HFFc6 (cell line): ENCODE results near the gene SLC2A13. TPM values are rescaled to one million over a fixed set of nuclear protein-coding genes. Genes with fewer than 3 reads are reported as not detected.

Experiments
- DNase-seq: peaks from one replicate; pipeline ENCODE4 v3.0.0-alpha.2; 2018
- H3K27ac Mint-ChIP-seq: 2 replicates; pipeline ENCODE4 v1.8.0; 2020; ENCODE audit warnings: mild to moderate bottlenecking, mixed read lengths
- H3K27me3 Mint-ChIP-seq: 2 replicates; pipeline ENCODE4 v1.8.0; 2021; ENCODE audit warnings: mild to moderate bottlenecking, moderate library complexity, mixed read lengths; ENCODE audit not compliant: insufficient read depth
- H3K36me3 Mint-ChIP-seq: 2 replicates; pipeline ENCODE4 v1.8.0; 2021; ENCODE audit warnings: low read depth, mixed read lengths
- H3K4me1 Mint-ChIP-seq: 2 replicates; pipeline ENCODE4 v1.8.0; 2020; ENCODE audit warnings: low read depth, mixed read lengths
- H3K4me3 Mint-ChIP-seq: 2 replicates; pipeline ENCODE4 v1.8.0; 2020; ENCODE audit warnings: mild to moderate bottlenecking, moderate library complexity, mixed read lengths
- H3K9me3 Mint-ChIP-seq: 2 replicates; pipeline ENCODE4 v1.8.0; 2020; ENCODE audit warnings: mild to moderate bottlenecking, mixed read lengths
- CTCF ChIP-seq: fragments of 200-600 bp; sonication (generic); IDR thresholded peaks from 2 replicates; pipeline ENCODE4 v1.5.0; 2021; ENCODE audit warnings: antibody characterized with exemption, mild to moderate bottlenecking
- total RNA-seq, 6 experiments: library from RNA; stranded (reverse); fragmentation: NEBNext Ultra II Directional; extraction: Animal tissue kit (Norgen Biotek cat#: 25700); gene quantifications; 2 replicates in 1 of 6; 3 replicates in 5 of 6; pipeline ENCODE4 v1.2.3, GENCODE V29; 2021

SLC2A13 gene
- total RNA-seq, 6 experiments from 2014 or later, result 2.3 to 3.3 (median 2.9) TPM

GRCh38 chr12:39886106-39886505 lies 219.8 kb downstream of the SLC2A13 start:
- Mint-ChIP-seq H3K4me3 (no peak overlapping the region), H3K36me3 (no peaks in the 10 kb centered on the region), H3K27me3 (no peaks in the 10 kb centered on the region), H3K27ac (no peak overlapping the region), H3K4me1 (no peaks in the 10 kb centered on the region), H3K9me3 (peaks cover 40% of the 10 kb centered on the region)
- no peak for DNase-seq
- no peak for TF ChIP-seq CTCF

GRCh38 chr12:39884616-39885125 lies 221.2 kb downstream of the SLC2A13 start:
- no peak for TF ChIP-seq CTCF
- no peaks in the 10 kb centered on the region for H3K36me3 Mint-ChIP-seq
- H3K4me1 Mint-ChIP-seq, result no peaks in the 10 kb centered on the region
- no peak overlapping the region for H3K4me3 Mint-ChIP-seq
- H3K9me3 Mint-ChIP-seq, result peaks cover 46% of the 10 kb centered on the region
- H3K27me3 Mint-ChIP-seq, result no peaks in the 10 kb centered on the region
- no peak overlapping the region for H3K27ac Mint-ChIP-seq
- DNase-seq, result no peak

- Mint-ChIP-seq H3K27me3 (no peaks in the 10 kb centered on the region), H3K36me3 (no peaks in the 10 kb centered on the region), H3K4me3 (no peak overlapping the region), H3K4me1 (no peaks in the 10 kb centered on the region), H3K9me3 (peaks cover 55% of the 10 kb centered on the region), H3K27ac (no peak overlapping the region)
- no peak for DNase-seq
- no peak for TF ChIP-seq CTCF
These were observed 222.5 kb downstream of the SLC2A13 start for GRCh38 chr12:39883411-39883810.

GRCh38 chr12:39878753-39879152 lies 227.1 kb downstream of the SLC2A13 start:
- Mint-ChIP-seq H3K4me3 (no peak overlapping the region), H3K9me3 (peaks cover 56% of the 10 kb centered on the region), H3K36me3 (no peaks in the 10 kb centered on the region), H3K4me1 (no peaks in the 10 kb centered on the region), H3K27me3 (no peaks in the 10 kb centered on the region), H3K27ac (no peak overlapping the region)
- TF ChIP-seq CTCF, result no peak
- no peak for DNase-seq

- no peak for DNase-seq
- no peaks in the 10 kb centered on the region for H3K36me3 Mint-ChIP-seq
- H3K9me3 Mint-ChIP-seq, result peaks cover 33% of the 10 kb centered on the region
- TF ChIP-seq CTCF, result no peak
- H3K27ac Mint-ChIP-seq, result no peak overlapping the region
- H3K4me3 Mint-ChIP-seq, result no peak overlapping the region
- no peaks in the 10 kb centered on the region for H3K27me3 Mint-ChIP-seq
- H3K4me1 Mint-ChIP-seq, result no peaks in the 10 kb centered on the region
These were observed 230.2 kb downstream of the SLC2A13 start for GRCh38 chr12:39875721-39876120.

- Mint-ChIP-seq H3K4me1 (no peaks in the 10 kb centered on the region), H3K4me3 (no peak overlapping the region), H3K27me3 (no peaks in the 10 kb centered on the region), H3K36me3 (no peaks in the 10 kb centered on the region), H3K9me3 (peaks cover 31% of the 10 kb centered on the region), H3K27ac (no peak overlapping the region)
- no peak for TF ChIP-seq CTCF
- no peak for DNase-seq
These were observed 231.1 kb downstream of the SLC2A13 start for GRCh38 chr12:39874785-39875184.
